K562 (cell line): ENCODE measurements around the gene NFS1. TPM values are rescaled to one million over a fixed set of nuclear protein-coding genes. Genes with fewer than 3 reads are reported as not detected.
A peak's percentile ranks its signal among the peaks of the same experiment; 100 is the strongest.
"Not testable (repeated sequence)": the region's sequence is repeated elsewhere in the genome, so short reads cannot be mapped to it uniquely, and the experiment has no call there.

Experiments
- ATAC-seq: fragments of 200-7000 bp; cut with Tn5 transposase; 3 replicates; pipeline ENCODE4 v1.9.1; 2020; ENCODE audit warnings: moderate library complexity
- BruUV-seq: library from RNA; stranded (reverse); fragments of 400-500 nt; replicated peaks from 2 replicates; lab custom pipeline; 2021; lab: Mats Ljungman, UMichigan
- CTCF ChIA-PET: fragments of 300-600 bp; formaldehyde crosslinking; extraction: SDS; loops from one replicate; lab custom pipeline; 2021; ENCODE audit warnings: low intra/inter-chr PET ratio; lab: Yijun Ruan, JAX
- POLR2A ChIA-PET: fragments of 300-600, 350-650 bp; sonication (Branson Sonifier 250); formaldehyde crosslinking; extraction: SDS; loops from one replicate; lab custom pipeline; 2021; ENCODE audit warnings: antibody characterized with exemption, inconsistent platforms; lab: Yijun Ruan, JAX
- DNase-seq, 4 experiments: peaks; one replicate each; pipeline versions ENCODE4 v3.0.0 to v3.0.0-alpha.2; 2011 to 2018; ENCODE audit warnings: low spot score in 3 of 4, mixed read lengths in 3 of 4; ENCODE audit errors: extremely low read depth in 1 of 4
- FAIRE-seq: peaks from 2 replicates; lab custom pipeline; 2011; peaks lifted over from hg19 to GRCh38; lab: Jason Lieb, UNC
- H2AFZ ChIP-seq: 2 replicates; pipeline ENCODE4 v1.6.0; 2011; ENCODE audit warnings: low read depth, low read length, control low read depth, inconsistent platforms
- H3K27ac ChIP-seq: fragments of 200-600 bp; 3 replicates; pipeline ENCODE4 v1.8.0; 2011; ENCODE audit warnings: low read depth, mild to moderate bottlenecking, control low read depth, inconsistent platforms, low read length, moderate library complexity, mixed read lengths; ENCODE audit errors: extremely low read depth
- H3K27me3 ChIP-seq, 2 experiments: fragments of 300-600 bp in 1 of 2; 2 replicates in 1 of 2; 3 replicates in 1 of 2; pipeline versions ENCODE4 v1.6.0 to v1.8.0; 2011; ENCODE audit warnings: inconsistent platforms in 2 of 2, low read length in 2 of 2, mild to moderate bottlenecking in 1 of 2, mixed read lengths in 1 of 2, moderate library complexity in 1 of 2; ENCODE audit not compliant: control insufficient read depth in 2 of 2, insufficient read depth in 2 of 2
- H3K36me3 ChIP-seq: fragments of 300-600 bp; 3 replicates; pipeline ENCODE4 v1.8.0; 2011; ENCODE audit warnings: mild to moderate bottlenecking, low read length, inconsistent platforms; ENCODE audit not compliant: control insufficient read depth, insufficient read depth
- H3K4me1 ChIP-seq, 2 experiments: fragments of 200-600 bp in 1 of 2; replicated peaks in 1 of 2; 2 replicates in 1 of 2; 3 replicates in 1 of 2; pipeline versions ENCODE4 v1.5.1 to v1.8.0; 2011; ENCODE audit warnings: inconsistent platforms in 2 of 2, low read length in 2 of 2, mild to moderate bottlenecking in 1 of 2, mixed read lengths in 1 of 2, moderate library complexity in 1 of 2; ENCODE audit not compliant: control insufficient read depth in 2 of 2, insufficient read depth in 2 of 2
- H3K4me2 ChIP-seq: 2 replicates; pipeline ENCODE4 v1.6.1; 2011; ENCODE audit warnings: low read length, control low read depth, inconsistent platforms, mixed read lengths; ENCODE audit not compliant: insufficient read depth
- H3K4me3 ChIP-seq: fragments of 200-600 bp; sonication (generic), shearing (Covaris generic); 2 replicates; pipeline ENCODE4 v1.5.1; 2016; ENCODE audit warnings: control low read depth, inconsistent platforms
- H3K79me2 ChIP-seq: fragments of 200-600 bp; 3 replicates; pipeline ENCODE4 v1.8.0; 2011; ENCODE audit warnings: low read length, inconsistent platforms; ENCODE audit not compliant: control insufficient read depth, insufficient read depth
- H3K9ac ChIP-seq, 2 experiments: 2 replicates each; pipeline versions ENCODE4 v1.6.0 to v1.6.1; 2011; ENCODE audit warnings: low read depth in 2 of 2, low read length in 2 of 2, control low read depth in 1 of 2, inconsistent platforms in 1 of 2, mild to moderate bottlenecking in 1 of 2, mixed read lengths in 1 of 2; ENCODE audit not compliant: insufficient read depth in 1 of 2
- H3K9me1 ChIP-seq: one replicate; pipeline ENCODE4 v1.6.0; 2011; ENCODE audit warnings: inconsistent platforms, mild to moderate bottlenecking, low read length, moderate library complexity; ENCODE audit not compliant: control insufficient read depth, insufficient read depth
- H3K9me3 ChIP-seq: replicated peaks from 2 replicates; pipeline ENCODE4 v1.5.1; 2011; ENCODE audit warnings: low read depth, low read length, inconsistent platforms; ENCODE audit not compliant: control insufficient read depth, insufficient read depth
- H4K20me1 ChIP-seq: replicated peaks from 2 replicates; pipeline ENCODE4 v1.6.1; 2011; ENCODE audit warnings: low read length, inconsistent platforms, mixed read lengths; ENCODE audit not compliant: control insufficient read depth, insufficient read depth
- ADNP ChIP-seq: fragments of 200-800 bp; sonication (Bioruptor generic); IDR thresholded peaks from 2 replicates; pipeline ENCODE4 v1.6.1; 2016; ENCODE audit warnings: missing genetic modification characterization, missing compliant biosample characterization
- BCOR ChIP-seq: fragments of 450-650 bp; IDR thresholded peaks from 2 replicates; pipeline ENCODE4 v1.6.1; 2016
- BHLHE40 ChIP-seq: IDR thresholded peaks from 2 replicates; pipeline ENCODE4 v1.6.1; 2011; ENCODE audit warnings: low read length, improper control_type of control experiment
- CHD4 ChIP-seq: fragments of 200-600 bp; sonication (generic); IDR thresholded peaks from 3 replicates; pipeline ENCODE4 v1.6.1; 2012; ENCODE audit warnings: low read depth, mild to moderate bottlenecking, mixed read lengths, low read length, inconsistent platforms; ENCODE audit not compliant: insufficient read depth, insufficient replicate concordance, poor library complexity, severe bottlenecking
- HDGF ChIP-seq: fragments of 450-650 bp; IDR thresholded peaks from 2 replicates; pipeline ENCODE4 v1.6.1; 2016
- KDM1A ChIP-seq, 2 experiments: fragments of 450-650 bp; IDR thresholded peaks; 2 replicates each; pipeline ENCODE4 v1.6.1; 2016; ENCODE audit warnings: mild to moderate bottlenecking in 2 of 2
- RBM25 ChIP-seq: fragments of 200-400 bp; formaldehyde crosslinking; IDR thresholded peaks from 2 replicates; pipeline ENCODE4 v1.6.1; 2018; ENCODE audit warnings: low read length, low read depth, moderate library complexity; ENCODE audit not compliant: severe bottlenecking
- SMARCA5 ChIP-seq: fragments of 450-650 bp; IDR thresholded peaks from 2 replicates; pipeline ENCODE4 v1.6.1; 2016
- SMC3 ChIP-seq: conservative IDR thresholded peaks from 2 replicates; pipeline ENCODE4 v1.6.1; 2011; ENCODE audit warnings: low read depth, low read length, improper control_type of control experiment; ENCODE audit not compliant: insufficient read depth
- ZNF121 ChIP-seq: sonication (generic); formaldehyde crosslinking; conservative IDR thresholded peaks from 2 replicates; pipeline ENCODE4 v1.8.0; 2022; ENCODE audit warnings: missing genetic modification reagents
- ZNF41 ChIP-seq: fragments of 250-450 bp; sonication (Bioruptor Pico); conservative IDR thresholded peaks from 2 replicates; pipeline ENCODE4 v1.4.0; 2020; ENCODE audit warnings: mild to moderate bottlenecking
- WGBS: fragments of 100-300 bp; shearing (Covaris generic); methylation state at CpG from one replicate; pipeline ENCODE4 v1.1.6; 2016; ENCODE audit warnings: low coverage, mixed read lengths; ENCODE audit not compliant: insufficient coverage; ENCODE audit errors: missing lambda C conversion rate; 5-methylcytosine and 5-hydroxymethylcytosine counted together
- in situ Hi-C: fragments of 300-500 bp; cut with MboI; formaldehyde crosslinking; loops from 4 replicates; pipeline ENCODE4 v1.15.0; 2018; ENCODE audit warnings: inconsistent platforms, mixed read lengths
- intact Hi-C: fragments of 100-400 bp; cut with micrococcal nuclease; formaldehyde crosslinking; loops from 2 replicates; pipeline ENCODE4 v1.14.2; 2022
- polyA plus RNA-seq, 8 experiments: library from polyadenylated mRNA; depleted of rRNA in 4 of 8; stranded (reverse) in 5 of 8; unstranded in 3 of 8; fragments of >200 nt; fragmentation: Nextera tagmentation in 2 of 8; fragmentation: Illumina TruSeq in 1 of 8; extraction: Ambion mirVana in 2 of 8; extraction: Trizol in 1 of 8; gene quantifications; 2 replicates each; pipeline versions ENCODE4 v1.2.1 to v1.2.3, GENCODE V29; 2011 to 2014; ENCODE audit warnings: inconsistent platforms in 1 of 8, missing spikeins in 1 of 8
- total RNA-seq, 7 experiments: library from RNA; depleted of rRNA in 6 of 7; stranded (reverse); fragments of >200 nt in 6 of 7; fragmentation: Illumina TruSeq in 2 of 7; extraction: Trizol in 2 of 7; gene quantifications; 2 replicates each; pipeline versions ENCODE4 v1.2.1 to v1.2.3, GENCODE V29; 2011 to 2021; ENCODE audit warnings: low replicate concordance in 1 of 7
- TF ChIP-seq, protein P1 (sequence below): fragments of 450-650 bp; conservative IDR thresholded peaks from 2 replicates; pipeline ENCODE4 v1.6.1; 2016; ENCODE audit warnings: missing genetic modification characterization, low read depth, mild to moderate bottlenecking, missing compliant biosample characterization, moderate library complexity
- TF ChIP-seq, protein P2 (sequence below): fragments of 450-650 bp; IDR thresholded peaks from 2 replicates; pipeline ENCODE4 v1.6.1; 2017; ENCODE audit warnings: antibody characterized with exemption, mild to moderate bottlenecking

The NFS1 gene
- total and polyA plus RNA-seq, 9 of the 15 experiments (the other 6 are each of a cell fraction or from before 2014, with no cell fraction given) = 11.5 to 84.8 (median 47.1) TPM

DNA sequence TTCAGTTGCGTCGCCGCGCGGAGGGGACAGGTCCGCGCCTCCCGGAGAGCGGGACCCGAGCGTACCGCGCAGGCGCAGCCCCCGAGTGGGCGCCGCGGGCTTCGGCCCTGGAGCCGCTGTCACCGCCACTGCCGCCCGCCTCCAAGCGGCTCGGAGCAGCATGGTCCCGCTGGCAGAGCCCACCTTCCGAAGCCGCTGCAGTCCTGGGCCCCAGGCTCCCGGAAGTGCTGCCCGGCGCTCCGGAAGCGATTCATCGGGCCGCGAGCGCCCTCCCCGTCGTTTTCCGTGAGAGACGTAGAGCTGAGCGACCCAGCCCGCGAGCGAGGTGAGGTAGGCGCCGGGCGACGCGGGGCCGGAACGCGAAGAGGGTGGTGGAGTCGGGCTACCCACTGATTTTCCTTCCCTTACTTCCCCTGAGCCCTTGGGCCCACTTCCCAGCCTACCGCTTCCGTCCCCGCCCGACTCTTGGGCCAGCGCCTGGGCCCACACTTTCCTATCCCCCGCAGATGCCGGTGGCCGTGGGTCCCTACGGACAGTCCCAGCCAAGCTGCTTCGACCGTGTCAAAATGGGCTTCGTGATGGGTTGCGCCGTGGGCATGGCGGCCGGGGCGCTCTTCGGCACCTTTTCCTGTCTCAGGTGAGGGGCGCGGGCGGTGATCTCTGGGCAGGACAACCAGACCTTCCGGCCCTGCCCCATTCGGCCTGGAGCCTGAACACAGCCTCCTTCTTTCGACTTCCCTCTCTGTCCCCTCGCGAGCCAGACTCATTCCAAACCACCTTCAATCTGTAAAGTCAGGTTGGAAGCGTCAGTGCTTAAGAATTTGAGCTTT lies at the start of gene NFS1, which contains the start of gene ROMO1 (continued):
- TF ChIP-seq SMARCA5 (no peak), SMC3 (0 out of 2 replicates have a peak, but pooled peaks have one; percentile 4), HDGF (0 out of 2 replicates have a peak, but pooled peaks have one; percentile 35), ZNF41 (CRISPR knock-in tag) (no peak)

DNA sequence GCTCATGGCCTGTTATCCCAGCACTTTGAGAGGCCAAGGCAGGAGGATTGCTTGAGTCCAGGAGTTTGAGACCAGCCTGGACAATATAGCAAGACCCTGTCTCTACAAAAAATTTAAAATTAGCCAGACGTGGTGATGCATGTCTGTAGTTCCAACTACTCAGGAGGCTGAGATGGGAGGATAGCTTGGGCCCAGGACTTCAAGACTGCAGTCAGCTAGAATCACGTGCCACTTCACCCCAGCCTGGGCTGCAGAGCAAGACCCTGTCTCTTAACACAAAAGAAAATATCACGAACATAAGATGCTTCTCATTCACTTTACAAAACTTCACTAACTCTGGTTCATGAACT lies 45.3 kb upstream of the NFS1 start:
- Histone ChIP-seq H3K79me2 (peaks cover 43% of the 10 kb centered on the region), H3K9ac (peak overlapping the region in 1 of 2 experiments; percentile 99; a peak in 2 of 4 replicates), H3K4me1 (peaks cover 4 to 16% of the 10 kb centered on the region in 2 experiments; a peak in 3 of 5 replicates), H2AFZ (peak overlapping the region; percentile 95), H3K36me3 (peaks cover 17% of the 10 kb centered on the region), H3K27ac (peak overlapping the region; percentile 99; the same call in 2 of the 3 replicates), H3K4me2 (peak overlapping the region; percentile 91; the same call in 1 of the 2 replicates), H4K20me1 (peaks cover 13% of the 10 kb centered on the region; the same call in 1 of the 2 replicates)
- CTCF ChIA-PET, H3K27me3 ChIP-seq, FAIRE-seq, ATAC-seq, H3K4me3 ChIP-seq, H3K9me1 ChIP-seq, in situ Hi-C loops, BruUV-seq, H3K9me3 ChIP-seq: not testable (repeated sequence)
- DNase-seq = peak in 1 of 4 experiments; percentile 20
- 51% methylated on average over 3 of the region's 3 CpGs for WGBS
- intact Hi-C loops = loop anchor here (5.0 kb wide), 1 partner anchor 158 kb away; no protein-coding TSS in a partner anchor
- POLR2A ChIA-PET = interaction anchor here (0.7 to 6.4 kb wide), 21 partner anchors 10 to 290 kb away, joined by 3 to 55 read pairs (median 5); partner anchors contain the start of genes PHF20 and SCAND1
- peak; percentile 24 for TF ChIP-seq CHD4
- peak; percentile 79 for TF ChIP-seq SMARCA5
- TF ChIP-seq BCOR = peak; percentile 72
- TF ChIP-seq ADNP = 0 out of 2 replicates have a peak, but pooled peaks have one; percentile 1
- TF ChIP-seq, protein P1, sequence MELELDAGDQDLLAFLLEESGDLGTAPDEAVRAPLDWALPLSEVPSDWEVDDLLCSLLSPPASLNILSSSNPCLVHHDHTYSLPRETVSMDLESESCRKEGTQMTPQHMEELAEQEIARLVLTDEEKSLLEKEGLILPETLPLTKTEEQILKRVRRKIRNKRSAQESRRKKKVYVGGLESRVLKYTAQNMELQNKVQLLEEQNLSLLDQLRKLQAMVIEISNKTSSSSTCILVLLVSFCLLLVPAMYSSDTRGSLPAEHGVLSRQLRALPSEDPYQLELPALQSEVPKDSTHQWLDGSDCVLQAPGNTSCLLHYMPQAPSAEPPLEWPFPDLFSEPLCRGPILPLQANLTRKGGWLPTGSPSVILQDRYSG (tag) = 0 out of 2 replicates have a peak, but pooled peaks have one; percentile 16
- TF ChIP-seq, protein P2, sequence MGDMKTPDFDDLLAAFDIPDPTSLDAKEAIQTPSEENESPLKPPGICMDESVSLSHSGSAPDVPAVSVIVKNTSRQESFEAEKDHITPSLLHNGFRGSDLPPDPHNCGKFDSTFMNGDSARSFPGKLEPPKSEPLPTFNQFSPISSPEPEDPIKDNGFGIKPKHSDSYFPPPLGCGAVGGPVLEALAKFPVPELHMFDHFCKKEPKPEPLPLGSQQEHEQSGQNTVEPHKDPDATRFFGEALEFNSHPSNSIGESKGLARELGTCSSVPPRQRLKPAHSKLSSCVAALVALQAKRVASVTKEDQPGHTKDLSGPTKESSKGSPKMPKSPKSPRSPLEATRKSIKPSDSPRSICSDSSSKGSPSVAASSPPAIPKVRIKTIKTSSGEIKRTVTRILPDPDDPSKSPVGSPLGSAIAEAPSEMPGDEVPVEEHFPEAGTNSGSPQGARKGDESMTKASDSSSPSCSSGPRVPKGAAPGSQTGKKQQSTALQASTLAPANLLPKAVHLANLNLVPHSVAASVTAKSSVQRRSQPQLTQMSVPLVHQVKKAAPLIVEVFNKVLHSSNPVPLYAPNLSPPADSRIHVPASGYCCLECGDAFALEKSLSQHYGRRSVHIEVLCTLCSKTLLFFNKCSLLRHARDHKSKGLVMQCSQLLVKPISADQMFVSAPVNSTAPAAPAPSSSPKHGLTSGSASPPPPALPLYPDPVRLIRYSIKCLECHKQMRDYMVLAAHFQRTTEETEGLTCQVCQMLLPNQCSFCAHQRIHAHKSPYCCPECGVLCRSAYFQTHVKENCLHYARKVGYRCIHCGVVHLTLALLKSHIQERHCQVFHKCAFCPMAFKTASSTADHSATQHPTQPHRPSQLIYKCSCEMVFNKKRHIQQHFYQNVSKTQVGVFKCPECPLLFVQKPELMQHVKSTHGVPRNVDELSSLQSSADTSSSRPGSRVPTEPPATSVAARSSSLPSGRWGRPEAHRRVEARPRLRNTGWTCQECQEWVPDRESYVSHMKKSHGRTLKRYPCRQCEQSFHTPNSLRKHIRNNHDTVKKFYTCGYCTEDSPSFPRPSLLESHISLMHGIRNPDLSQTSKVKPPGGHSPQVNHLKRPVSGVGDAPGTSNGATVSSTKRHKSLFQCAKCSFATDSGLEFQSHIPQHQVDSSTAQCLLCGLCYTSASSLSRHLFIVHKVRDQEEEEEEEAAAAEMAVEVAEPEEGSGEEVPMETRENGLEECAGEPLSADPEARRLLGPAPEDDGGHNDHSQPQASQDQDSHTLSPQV = 0 out of 2 replicates have a peak, but pooled peaks have one; percentile 17
- peak; percentile 64 for TF ChIP-seq RBM25
- peak; percentile 42; the same call in 1 of the 2 replicates for TF ChIP-seq BHLHE40
- TF ChIP-seq KDM1A (IDR thresholded peaks at IDR 0.05) = peak; percentile 28 to 47; a peak in 2 of 4 replicates
- peak; percentile 96 for TF ChIP-seq ZNF121
